G401.6 (cell line): ENCODE data around the gene DDC.
"Not testable (repeated sequence)": the region's sequence is repeated elsewhere in the genome, so short reads cannot be mapped to it uniquely, and the experiment has no call there.

ENCODE experiments used
- FAIRE-seq: peaks from 2 replicates; lab custom pipeline; 2012; peaks lifted over from hg19 to GRCh38; lab: Jason Lieb, UNC

The DDC gene

GRCh38 chr7:50589364-50589763 is 24.2 kb upstream of the DDC start:
- no peak for FAIRE-seq

- FAIRE-seq = no peak
Observed at GRCh38 chr7:50588937-50589336, 23.7 kb upstream of the DDC start.

- FAIRE-seq = no peak
Observed at GRCh38 chr7:50587737-50588136, 22.5 kb upstream of the DDC start.

- no peak for FAIRE-seq
Observed at GRCh38 chr7:50584793-50585408, 19.7 kb upstream of the DDC start.

- FAIRE-seq = no peak
Observed at GRCh38 chr7:50584386-50584785, 19.2 kb upstream of the DDC start.

- FAIRE-seq = not testable (repeated sequence)
Observed at GRCh38 chr7:50583295-50583694, 18.1 kb upstream of the DDC start.

GRCh38 chr7:50582271-50582670 is 17.1 kb upstream of the DDC start:
- not testable (repeated sequence) for FAIRE-seq

- not testable (repeated sequence) for FAIRE-seq
Observed at GRCh38 chr7:50580666-50581065, 15.5 kb upstream of the DDC start.

GRCh38 chr7:50580057-50580456 is 14.9 kb upstream of the DDC start:
- no peak for FAIRE-seq

GRCh38 chr7:50578105-50578504 is 12.9 kb upstream of the DDC start:
- not testable (repeated sequence) for FAIRE-seq

- FAIRE-seq = no peak
Observed at GRCh38 chr7:50577569-50577968, 12.4 kb upstream of the DDC start.

GRCh38 chr7:50576388-50576787 is 11.2 kb upstream of the DDC start:
- FAIRE-seq = not testable (repeated sequence)

GRCh38 chr7:50567715-50568261 is 2.6 kb upstream of the DDC start:
- no peak for FAIRE-seq

- FAIRE-seq = no peak
Observed at GRCh38 chr7:50565977-50566376, 772 bp upstream of the DDC start.

- no peak for FAIRE-seq
Observed at GRCh38 chr7:50565559-50565916, 333 bp upstream of the DDC start.

GRCh38 chr7:50564171-50564570 is 1.0 kb downstream of the DDC start:
- FAIRE-seq = no peak

- no peak for FAIRE-seq
Observed at GRCh38 chr7:50562136-50562535, 3.1 kb downstream of the DDC start.

- no peak for FAIRE-seq
Observed at GRCh38 chr7:50560865-50561351, 4.3 kb downstream of the DDC start.

GRCh38 chr7:50559881-50560280 is 5.3 kb downstream of the DDC start:
- no peak for FAIRE-seq

GRCh38 chr7:50558294-50559053 is 6.7 kb downstream of the DDC start:
- FAIRE-seq = no peak

- FAIRE-seq = no peak
Observed at GRCh38 chr7:50557099-50557498, 8.1 kb downstream of the DDC start.

GRCh38 chr7:50556247-50556991 is 8.8 kb downstream of the DDC start:
- FAIRE-seq = no peak

- no peak for FAIRE-seq
Observed at GRCh38 chr7:50555594-50556140, 9.5 kb downstream of the DDC start.
